Ishikawa (cell line): ENCODE results near the gene YES1.

Experiments used
- EP300 ChIP-seq: IDR thresholded peaks from 2 replicates; pipeline ENCODE4 v1.6.1; 2012; ENCODE audit warnings: borderline replicate concordance
- REST ChIP-seq: IDR thresholded peaks from 2 replicates; pipeline ENCODE4 v1.6.1; 2012; ENCODE audit warnings: low read depth, mild to moderate bottlenecking
- YY1 ChIP-seq: IDR thresholded peaks from 2 replicates; pipeline ENCODE4 v1.6.1; 2012; ENCODE audit warnings: low read depth
- ZBTB7A ChIP-seq: IDR thresholded peaks from 2 replicates; pipeline ENCODE4 v1.6.1; 2012; ENCODE audit warnings: low read depth

GRCh38 chr18:681985-682384 lies 130.1 kb downstream of the YES1 start:
- no peak for TF ChIP-seq YY1
- TF ChIP-seq ZBTB7A = no peak
- TF ChIP-seq EP300 = no peak
- no peak for TF ChIP-seq REST
